A172 (cell line): Measurements from ENCODE around the gene IL21R. TPM values are rescaled to one million over a fixed set of nuclear protein-coding genes. Genes with fewer than 3 reads are reported as not detected.
A peak's percentile ranks its signal among the peaks of the same experiment; 100 is the strongest.
"Not testable (repeated sequence)": the region's sequence is repeated elsewhere in the genome, so short reads cannot be mapped to it uniquely, and the experiment has no call there.

ENCODE experiments used
- DNase-seq: peaks from one replicate; pipeline ENCODE4 v3.0.0-alpha.2; 2015; ENCODE audit warnings: low spot score
- total RNA-seq: library from RNA; depleted of rRNA; stranded (reverse); fragments of >200 nt; shearing (Covaris generic); gene quantifications from 2 replicates; pipeline ENCODE4 v1.2.3, GENCODE V29; 2014

IL21R gene
- total RNA-seq, 1 experiment from 2014 or later = 6.6 TPM

DNA sequence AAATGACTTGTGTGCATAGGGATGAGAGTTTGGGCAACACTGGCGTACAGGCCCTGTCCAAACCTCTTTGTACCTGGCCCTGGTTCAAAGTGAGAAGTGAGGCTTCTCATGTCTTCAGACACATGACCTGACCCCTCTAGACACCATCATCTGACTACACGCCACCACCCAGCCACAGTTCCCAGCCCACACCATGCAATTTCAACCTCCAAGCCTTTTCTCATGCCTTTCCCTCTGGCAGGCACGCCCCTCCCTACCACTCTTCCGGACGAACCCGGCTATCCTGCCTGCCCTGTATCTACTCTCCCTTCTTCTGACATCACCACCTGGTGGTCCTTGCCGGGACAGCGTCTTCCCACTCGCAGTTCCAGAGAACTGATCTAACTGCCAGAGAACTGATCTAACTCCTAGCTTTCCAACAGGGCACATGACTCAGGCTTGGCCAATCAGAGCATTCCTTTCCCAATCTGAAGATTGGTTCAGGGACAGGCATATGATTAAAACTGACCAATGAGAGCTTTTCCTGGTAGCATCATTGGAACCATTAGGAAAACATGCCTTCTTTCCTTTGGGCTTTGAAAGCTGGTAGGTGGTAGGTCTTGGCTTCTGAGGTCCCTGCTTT lies 27.1 kb upstream of the IL21R start:
- peak; percentile 91 for DNase-seq

GRCh38 chr16:27377666-27378485 lies 24.1 kb upstream of the IL21R start:
- no peak for DNase-seq

DNA sequence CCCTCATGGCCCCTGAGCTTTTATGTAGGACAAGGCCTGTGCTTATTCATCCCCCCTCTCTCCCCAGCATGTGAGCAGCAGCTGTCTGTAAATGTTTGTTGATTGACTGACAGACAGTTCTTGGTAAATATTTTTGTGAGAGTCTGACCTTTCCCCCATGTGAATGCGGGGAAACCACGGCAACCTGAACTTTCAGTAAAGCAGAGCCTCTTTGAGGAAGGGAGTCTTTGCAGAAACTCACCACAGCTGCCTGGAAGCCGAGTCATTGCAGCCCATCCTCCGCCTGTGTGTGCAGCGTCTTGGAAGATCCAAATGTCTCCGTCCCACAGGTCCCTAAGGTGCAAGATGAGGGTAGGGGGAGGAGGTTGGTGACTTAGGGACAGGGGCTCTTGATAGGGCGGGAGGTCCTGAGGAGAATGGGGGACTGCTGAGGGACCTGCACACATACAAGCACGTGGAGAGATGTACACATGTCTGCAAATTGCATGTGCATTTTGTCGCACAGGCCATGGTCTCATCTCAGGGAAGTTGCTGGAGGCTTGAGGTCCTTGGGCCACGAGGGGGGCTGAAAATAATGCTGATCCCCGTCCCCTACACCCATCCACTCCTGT lies 23.0 kb upstream of the IL21R start:
- DNase-seq = no peak

- no peak for DNase-seq
Observed at GRCh38 chr16:27379919-27380318, 22.1 kb upstream of the IL21R start.

- no peak for DNase-seq
Observed at GRCh38 chr16:27381236-27381635, 20.7 kb upstream of the IL21R start.

- DNase-seq = no peak
Observed at GRCh38 chr16:27381974-27382855, 19.8 kb upstream of the IL21R start.

DNA sequence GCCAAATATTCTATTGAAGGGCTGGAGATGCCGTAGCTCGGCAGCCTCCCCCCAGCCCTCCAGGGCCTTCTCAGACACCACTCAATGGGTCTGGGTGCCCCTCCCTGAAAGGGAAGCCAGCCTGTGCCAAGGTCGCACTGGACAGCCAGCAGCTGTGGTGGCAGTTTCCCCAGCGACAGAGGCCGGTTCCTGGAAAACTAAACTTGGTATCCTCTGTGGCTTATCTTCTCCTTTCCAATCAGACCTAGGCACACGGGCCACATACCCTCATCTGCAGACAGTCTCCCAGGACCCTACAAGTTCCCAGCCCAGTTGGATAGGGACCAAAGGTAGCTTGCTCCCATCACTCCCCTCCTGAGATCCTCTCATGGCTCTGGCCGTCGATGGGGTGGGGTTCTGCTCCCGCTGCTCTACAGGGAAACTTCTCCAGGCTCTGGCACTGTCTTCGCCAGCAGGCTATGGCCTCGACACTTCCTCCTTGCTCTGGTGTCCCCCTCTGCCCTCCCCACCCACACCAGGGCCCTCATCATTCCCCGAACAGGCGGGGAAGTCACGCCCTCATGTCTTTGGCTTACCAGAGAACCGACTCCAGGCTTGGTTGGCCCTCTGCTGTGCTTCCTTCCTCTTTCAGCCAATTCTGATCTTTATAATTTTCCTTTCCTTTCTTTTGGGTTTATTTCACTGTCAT lies 18.3 kb upstream of the IL21R start:
- DNase-seq = no peak

GRCh38 chr16:27384425-27384824 lies 17.5 kb upstream of the IL21R start:
- DNase-seq = no peak

DNA sequence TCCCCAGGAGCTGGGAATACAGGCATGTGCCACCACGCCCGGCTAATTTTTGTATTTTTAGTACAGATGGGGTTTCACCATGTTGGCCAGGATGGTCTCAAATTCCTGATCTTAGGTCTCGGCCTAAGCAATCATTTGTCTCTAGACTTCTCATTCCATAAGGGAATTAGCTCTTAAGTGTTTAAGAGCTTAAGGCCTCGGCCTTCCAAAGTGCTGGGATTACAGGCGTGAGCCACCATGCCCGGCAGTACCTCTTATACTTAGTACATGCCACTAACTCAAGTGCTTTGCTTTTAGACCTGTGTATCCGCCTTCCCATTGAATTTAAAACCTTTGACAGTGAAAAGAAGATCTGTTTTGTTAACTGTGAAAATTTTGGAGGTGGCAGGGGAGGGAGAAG lies 16.6 kb upstream of the IL21R start:
- DNase-seq = no peak

DNA sequence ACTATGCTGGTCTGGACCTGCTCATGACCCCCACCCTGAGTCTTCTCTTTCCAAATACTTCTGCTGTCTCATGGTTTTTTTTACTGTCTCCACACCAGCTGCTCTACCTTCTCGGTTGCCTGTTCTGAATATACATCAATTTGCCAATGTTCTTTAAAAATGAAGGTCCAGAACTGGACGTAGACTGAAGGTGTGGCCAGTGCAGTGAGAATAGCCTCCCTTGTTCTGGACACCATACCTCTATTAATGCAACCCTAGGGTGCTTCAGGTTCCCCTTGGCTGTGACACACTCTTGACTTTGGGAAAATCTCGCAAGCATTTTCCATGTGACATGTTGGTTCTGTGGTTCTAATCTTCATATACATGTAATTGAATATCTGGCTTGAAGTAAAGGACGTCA lies 15.3 kb upstream of the IL21R start:
- DNase-seq = no peak

DNA sequence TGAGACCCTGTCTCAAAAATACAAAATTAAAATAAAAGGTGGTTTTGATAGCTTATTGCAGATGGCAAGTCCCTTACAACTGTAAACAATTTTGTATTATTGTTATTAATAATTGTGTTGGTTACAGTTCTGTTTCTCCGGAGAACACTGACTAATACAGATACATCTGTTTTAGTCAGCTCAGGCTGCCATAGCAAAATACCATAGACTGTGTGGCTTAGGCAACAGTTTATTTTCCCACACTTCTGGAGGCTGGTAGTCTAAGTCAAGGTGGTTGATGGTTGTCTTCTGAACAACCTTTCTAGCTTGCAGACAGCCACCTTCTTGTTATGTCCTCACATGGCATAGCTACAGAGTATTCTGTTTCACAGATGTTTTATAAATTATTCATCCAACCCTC lies 14.2 kb upstream of the IL21R start:
- no peak for DNase-seq

GRCh38 chr16:27389272-27389961 lies 12.6 kb upstream of the IL21R start:
- no peak for DNase-seq

DNA sequence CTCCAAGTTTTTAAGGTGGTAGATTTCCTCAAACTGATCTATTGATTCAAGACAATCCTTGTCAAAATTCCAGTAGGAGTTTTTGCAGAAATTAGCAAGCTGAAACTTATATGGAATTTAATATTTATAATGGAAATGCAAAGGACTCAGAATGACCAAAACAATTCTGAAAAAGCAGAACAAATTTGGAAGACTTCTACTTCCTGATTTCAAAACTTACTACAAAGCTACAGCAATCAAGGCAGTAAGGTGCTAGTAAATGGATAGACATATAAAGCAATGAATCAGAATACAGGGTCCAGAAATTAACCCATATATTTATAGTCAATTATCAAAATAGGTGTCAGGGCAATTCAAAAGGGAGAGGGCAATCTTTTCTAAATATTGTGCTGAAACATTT lies 11.8 kb upstream of the IL21R start:
- DNase-seq = no peak

DNA sequence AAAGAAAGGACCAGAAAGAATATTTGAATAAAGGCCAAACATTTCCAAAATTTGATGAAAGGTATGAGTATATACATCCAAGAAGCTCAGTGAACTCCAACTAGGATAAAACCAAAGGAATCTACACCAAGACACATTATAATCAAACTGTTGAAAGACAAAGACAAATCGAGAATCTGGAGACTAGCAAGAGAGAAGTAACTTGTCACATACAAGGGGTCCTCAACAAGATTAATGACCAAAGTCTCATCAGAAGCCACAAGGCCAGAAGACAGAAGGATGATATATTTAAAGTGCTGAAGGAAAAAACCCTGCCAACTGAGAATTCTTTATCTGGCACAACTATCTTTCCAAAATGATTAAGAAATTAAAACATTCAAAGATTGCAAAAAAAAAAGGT lies 9.3 kb upstream of the IL21R start:
- DNase-seq = no peak

- no peak for DNase-seq
Observed at GRCh38 chr16:27394516-27394915, 7.5 kb upstream of the IL21R start.

GRCh38 chr16:27398341-27398893 lies 3.6 kb upstream of the IL21R start:
- not testable (repeated sequence) for DNase-seq

DNA sequence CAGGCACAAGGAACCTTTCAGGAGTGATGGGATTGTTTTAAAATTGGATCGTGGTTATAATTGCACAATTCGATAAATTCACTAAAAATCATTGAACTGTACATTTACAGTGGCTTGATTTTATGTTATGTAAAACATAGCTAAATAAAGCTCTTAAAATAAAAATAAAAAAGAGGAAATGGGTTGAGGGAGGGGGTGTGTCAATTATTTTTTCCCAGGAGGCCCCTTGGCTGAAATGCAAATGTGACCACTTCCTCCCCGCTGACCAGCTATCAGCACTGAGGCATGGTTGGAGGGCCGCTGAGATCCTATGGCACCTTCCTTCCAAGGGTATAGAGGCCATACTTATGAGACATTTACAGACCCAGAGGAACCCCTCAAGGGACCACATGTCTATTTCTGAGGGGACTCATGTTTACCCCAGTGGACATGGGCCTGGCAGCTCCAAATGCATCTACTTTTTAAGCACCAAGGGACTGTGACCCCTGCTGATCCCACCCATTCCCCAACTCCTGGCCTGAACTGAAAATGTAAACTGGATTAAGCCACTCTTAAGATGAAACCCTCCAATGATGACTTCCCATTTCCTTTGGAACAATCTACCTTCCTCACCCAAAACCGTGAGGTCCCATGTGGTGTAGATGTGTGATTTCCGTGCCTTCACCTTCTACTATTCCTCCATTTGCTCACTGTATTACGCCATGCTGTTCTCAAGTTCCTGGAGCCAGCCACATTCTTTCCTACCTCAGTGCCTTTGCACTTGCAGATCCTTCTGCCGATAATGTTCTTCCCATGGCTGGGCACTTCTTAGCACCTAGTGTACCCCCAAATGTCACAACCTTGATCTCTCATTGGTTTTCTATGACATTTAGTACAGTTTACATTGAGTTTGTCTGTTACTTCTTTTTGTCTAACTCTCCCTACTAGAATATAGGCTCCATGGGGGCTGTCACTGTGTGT lies 2.8 kb upstream of the IL21R start:
- DNase-seq = no peak

DNA sequence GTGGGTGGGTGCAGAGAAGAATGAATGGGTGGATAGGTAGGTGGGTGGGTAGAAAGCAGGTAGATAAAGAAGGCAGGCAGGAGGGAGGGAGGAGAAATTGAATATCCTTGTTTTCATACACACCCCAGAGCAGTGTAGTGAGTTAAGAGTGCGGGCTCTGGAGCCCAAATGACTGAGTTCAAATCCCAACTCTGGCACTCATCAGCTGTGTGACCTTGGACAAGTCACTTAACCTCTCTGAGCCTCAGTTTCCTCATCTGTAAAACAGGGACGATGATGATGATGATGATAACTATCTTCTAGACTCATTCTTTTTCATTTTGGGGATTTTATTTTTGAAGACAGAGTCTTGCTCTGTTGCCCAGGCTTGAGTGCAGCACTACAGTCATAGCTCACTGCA lies 2.0 kb upstream of the IL21R start:
- DNase-seq = no peak
